GM23338 (cell line): Measurements from ENCODE around the gene FKBP1A. TPM values are rescaled to one million over a fixed set of nuclear protein-coding genes. Genes with fewer than 3 reads are reported as not detected.

ENCODE experiments used
- ATAC-seq: fragments of 200-7000 bp; cut with Tn5 transposase; 3 replicates; pipeline ENCODE4 v1.9.1; 2020
- DNase-seq: peaks from one replicate; pipeline ENCODE4 v3.0.0-alpha.2; 2015; ENCODE audit warnings: low spot score
- H2AFZ ChIP-seq: fragments of 200-600 bp; sonication (generic); 2 replicates; pipeline ENCODE4 v1.8.0; 2016; ENCODE audit warnings: antibody characterized with exemption, mild to moderate bottlenecking, moderate library complexity
- H3F3A ChIP-seq: fragments of 200-600 bp; sonication (generic); replicated peaks from 2 replicates; pipeline ENCODE4 v1.8.0; 2017; ENCODE audit warnings: antibody characterized with exemption, mixed run types, low read depth
- H3K27ac ChIP-seq: fragments of 200-600 bp; sonication (generic); 2 replicates; pipeline ENCODE4 v1.6.1; 2016; ENCODE audit warnings: low read depth
- H3K27me3 ChIP-seq: fragments of 200-600 bp; sonication (generic); 2 replicates; pipeline ENCODE4 v1.8.0; 2016; ENCODE audit warnings: mild to moderate bottlenecking, mixed run types, moderate library complexity; ENCODE audit not compliant: insufficient read depth
- H3K36me3 ChIP-seq: fragments of 200-600 bp; sonication (generic); 2 replicates; pipeline ENCODE4 v1.8.0; 2016; ENCODE audit warnings: mild to moderate bottlenecking; ENCODE audit not compliant: insufficient read depth
- H3K4me1 ChIP-seq: fragments of 200-600 bp; sonication (generic); 2 replicates; pipeline ENCODE4 v1.8.0; 2016; ENCODE audit warnings: mild to moderate bottlenecking, moderate library complexity; ENCODE audit not compliant: insufficient read depth
- H3K4me2 ChIP-seq: fragments of 200-600 bp; sonication (generic); 2 replicates; pipeline ENCODE4 v1.7.1; 2017; ENCODE audit warnings: mixed run types
- H3K4me3 ChIP-seq: fragments of 200-600 bp; sonication (generic); 2 replicates; pipeline ENCODE4 v1.6.1; 2016; ENCODE audit warnings: mixed run types
- H3K79me2 ChIP-seq: fragments of 200-600 bp; sonication (generic); replicated peaks from 2 replicates; pipeline ENCODE4 v1.8.0; 2017; ENCODE audit warnings: mild to moderate bottlenecking; ENCODE audit not compliant: insufficient read depth
- H3K9me2 ChIP-seq: fragments of 200-600 bp; sonication (generic); 2 replicates; pipeline ENCODE4 v1.8.0; 2017; ENCODE audit not compliant: insufficient read depth
- H4K20me1 ChIP-seq: fragments of 200-600 bp; sonication (generic); replicated peaks from 2 replicates; pipeline ENCODE4 v1.8.0; 2017; ENCODE audit warnings: mild to moderate bottlenecking; ENCODE audit not compliant: insufficient read depth
- H3K27ac Mint-ChIP-seq: 2 replicates; pipeline ENCODE4 v1.8.0; 2020; ENCODE audit warnings: inconsistent platforms, mild to moderate bottlenecking, moderate library complexity, mixed read lengths
- H3K27me3 Mint-ChIP-seq: 3 replicates; pipeline ENCODE4 v1.8.0; 2022; ENCODE audit warnings: low read depth, mild to moderate bottlenecking, moderate library complexity, mixed read lengths, inconsistent platforms; ENCODE audit not compliant: insufficient read depth, poor library complexity
- H3K36me3 Mint-ChIP-seq: 3 replicates; pipeline ENCODE4 v1.8.0; 2021; ENCODE audit warnings: low read depth, mild to moderate bottlenecking, inconsistent platforms, moderate library complexity, mixed read lengths
- H3K4me1 Mint-ChIP-seq: 3 replicates; pipeline ENCODE4 v1.8.0; 2020; ENCODE audit warnings: mild to moderate bottlenecking, inconsistent platforms, mixed read lengths
- H3K4me3 Mint-ChIP-seq: 3 replicates; pipeline ENCODE4 v1.8.0; 2021; ENCODE audit warnings: moderate library complexity, mild to moderate bottlenecking, inconsistent platforms, mixed read lengths
- H3K9me3 Mint-ChIP-seq: 3 replicates; pipeline ENCODE4 v1.8.0; 2020; ENCODE audit warnings: moderate library complexity, mild to moderate bottlenecking, inconsistent platforms, mixed read lengths
- CREB1 ChIP-seq: fragments of 250-450 bp; sonication (Bioruptor Pico); IDR thresholded peaks from 2 replicates; pipeline ENCODE4 v1.5.0; 2020; ENCODE audit warnings: low read depth, mild to moderate bottlenecking, moderate library complexity
- CTCF ChIP-seq, 2 experiments: fragments of 200-600 bp in 1 of 2; sonication (generic) in 1 of 2; conservative IDR thresholded peaks; 2 replicates each; pipeline versions ENCODE4 v1.5.1 to v1.6.1; 2016 to 2017; ENCODE audit warnings: antibody characterized with exemption in 2 of 2, low read depth in 2 of 2, mild to moderate bottlenecking in 2 of 2, moderate library complexity in 1 of 2
- ETS1 ChIP-seq: IDR thresholded peaks from 2 replicates; pipeline ENCODE4 v1.6.1; 2016; ENCODE audit warnings: antibody characterized with exemption
- EZH2 ChIP-seq: fragments of 200-600 bp; sonication (generic); IDR thresholded peaks from one replicate; pipeline ENCODE4 v1.8.0; 2017; ENCODE audit warnings: antibody characterized with exemption, mild to moderate bottlenecking, low read depth; ENCODE audit not compliant: unreplicated experiment
- EZH2phosphoT487 ChIP-seq: fragments of 200-600 bp; sonication (generic); IDR thresholded peaks from one replicate; pipeline ENCODE4 v1.8.1; 2018; ENCODE audit warnings: antibody characterized with exemption; ENCODE audit not compliant: unreplicated experiment
- JUNB ChIP-seq: IDR thresholded peaks from one replicate; pipeline ENCODE4 v1.6.1; 2016; ENCODE audit warnings: antibody characterized with exemption; ENCODE audit not compliant: unreplicated experiment
- NANOG ChIP-seq: IDR thresholded peaks from 2 replicates; pipeline ENCODE4 v1.6.1; 2016; ENCODE audit warnings: antibody characterized with exemption, borderline replicate concordance
- POLR2AphosphoS5 ChIP-seq: IDR thresholded peaks from 2 replicates; pipeline ENCODE4 v1.6.1; 2016; ENCODE audit warnings: antibody characterized with exemption, low read depth
- STAT1 ChIP-seq: IDR thresholded peaks from one replicate; pipeline ENCODE4 v1.6.1; 2016; ENCODE audit warnings: antibody characterized with exemption; ENCODE audit not compliant: unreplicated experiment
- ZNF114 ChIP-seq: fragments of 250-450 bp; sonication (Bioruptor Pico); IDR thresholded peaks from 2 replicates; pipeline ENCODE4 v1.5.0; 2020; ENCODE audit warnings: mild to moderate bottlenecking, moderate library complexity
- ZNF331 ChIP-seq: fragments of 250-450 bp; sonication (Bioruptor Pico); IDR thresholded peaks from 2 replicates; pipeline ENCODE4 v1.5.0; 2020; ENCODE audit warnings: low read depth, mild to moderate bottlenecking, moderate library complexity
- ZNF462 ChIP-seq: fragments of 250-450 bp; sonication (Bioruptor Pico); IDR thresholded peaks from 2 replicates; pipeline ENCODE4 v1.5.0; 2020; ENCODE audit warnings: mild to moderate bottlenecking, moderate library complexity
- polyA plus RNA-seq: library from polyadenylated mRNA; unstranded; fragments of >200 nt; fragmentation: Nextera tagmentation; extraction: Ambion mirVana; gene quantifications from 2 replicates; pipeline ENCODE4 v1.2.1, GENCODE V29; 2016
- total RNA-seq: library from RNA; depleted of rRNA; stranded (reverse); fragments of >200 nt; shearing (Covaris generic); gene quantifications from 2 replicates; pipeline ENCODE4 v1.2.3, GENCODE V29; 2014
- TF ChIP-seq, protein P1 (sequence below): IDR thresholded peaks from one replicate; pipeline ENCODE4 v1.6.1; 2018; ENCODE audit warnings: antibody characterized with exemption; ENCODE audit not compliant: unreplicated experiment

The FKBP1A gene
- total and polyA plus RNA-seq, 2 experiments from 2014 or later: 171 to 350 TPM

DNA sequence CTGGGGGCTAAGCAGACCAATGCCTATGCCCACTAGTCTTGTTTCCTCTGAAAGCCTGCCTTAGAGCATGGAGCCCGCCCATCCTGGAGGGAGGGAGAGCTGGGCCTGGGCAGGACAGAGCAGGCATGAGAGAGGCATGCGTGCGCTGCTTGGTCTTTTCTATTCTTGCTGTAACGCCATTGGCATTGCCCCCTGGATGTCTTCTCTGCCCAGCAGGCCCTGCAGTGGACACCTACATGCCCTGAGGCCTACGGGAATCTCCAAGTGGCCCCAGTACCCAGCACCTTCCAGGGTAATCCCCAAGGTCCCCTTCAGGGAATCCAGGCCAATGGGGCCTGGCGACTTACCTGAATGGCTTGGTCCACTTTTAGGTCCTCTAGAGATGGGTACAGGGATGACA is 72.8 kb downstream of the FKBP1A start (continued):
- TF ChIP-seq, protein P1, sequence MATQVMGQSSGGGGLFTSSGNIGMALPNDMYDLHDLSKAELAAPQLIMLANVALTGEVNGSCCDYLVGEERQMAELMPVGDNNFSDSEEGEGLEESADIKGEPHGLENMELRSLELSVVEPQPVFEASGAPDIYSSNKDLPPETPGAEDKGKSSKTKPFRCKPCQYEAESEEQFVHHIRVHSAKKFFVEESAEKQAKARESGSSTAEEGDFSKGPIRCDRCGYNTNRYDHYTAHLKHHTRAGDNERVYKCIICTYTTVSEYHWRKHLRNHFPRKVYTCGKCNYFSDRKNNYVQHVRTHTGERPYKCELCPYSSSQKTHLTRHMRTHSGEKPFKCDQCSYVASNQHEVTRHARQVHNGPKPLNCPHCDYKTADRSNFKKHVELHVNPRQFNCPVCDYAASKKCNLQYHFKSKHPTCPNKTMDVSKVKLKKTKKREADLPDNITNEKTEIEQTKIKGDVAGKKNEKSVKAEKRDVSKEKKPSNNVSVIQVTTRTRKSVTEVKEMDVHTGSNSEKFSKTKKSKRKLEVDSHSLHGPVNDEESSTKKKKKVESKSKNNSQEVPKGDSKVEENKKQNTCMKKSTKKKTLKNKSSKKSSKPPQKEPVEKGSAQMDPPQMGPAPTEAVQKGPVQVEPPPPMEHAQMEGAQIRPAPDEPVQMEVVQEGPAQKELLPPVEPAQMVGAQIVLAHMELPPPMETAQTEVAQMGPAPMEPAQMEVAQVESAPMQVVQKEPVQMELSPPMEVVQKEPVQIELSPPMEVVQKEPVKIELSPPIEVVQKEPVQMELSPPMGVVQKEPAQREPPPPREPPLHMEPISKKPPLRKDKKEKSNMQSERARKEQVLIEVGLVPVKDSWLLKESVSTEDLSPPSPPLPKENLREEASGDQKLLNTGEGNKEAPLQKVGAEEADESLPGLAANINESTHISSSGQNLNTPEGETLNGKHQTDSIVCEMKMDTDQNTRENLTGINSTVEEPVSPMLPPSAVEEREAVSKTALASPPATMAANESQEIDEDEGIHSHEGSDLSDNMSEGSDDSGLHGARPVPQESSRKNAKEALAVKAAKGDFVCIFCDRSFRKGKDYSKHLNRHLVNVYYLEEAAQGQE: no peak

- DNase-seq (no peak), ATAC-seq (no peak)
- Histone ChIP-seq H3K27me3 (no peaks in the 10 kb centered on the region), H3K4me3 (no peak overlapping the region), H3K27ac (no peak overlapping the region), H2AFZ (no peak overlapping the region), H4K20me1 (no peaks in the 10 kb centered on the region), H3F3A (no peaks in the 10 kb centered on the region), H3K9me2 (no peaks in the 10 kb centered on the region), H3K4me2 (no peak overlapping the region), H3K79me2 (no peaks in the 10 kb centered on the region), H3K36me3 (no peaks in the 10 kb centered on the region), H3K4me1 (no peaks in the 10 kb centered on the region)
- H3K27me3 Mint-ChIP-seq: peaks cover 6% of the 10 kb centered on the region
- no peaks in the 10 kb centered on the region for H3K36me3 Mint-ChIP-seq
- no peaks in the 10 kb centered on the region for H3K4me1 Mint-ChIP-seq
- no peaks in the 10 kb centered on the region for H3K9me3 Mint-ChIP-seq
- H3K4me3 Mint-ChIP-seq: no peak overlapping the region
- H3K27ac Mint-ChIP-seq: no peak overlapping the region
- TF ChIP-seq CTCF (conservative IDR thresholded peaks at IDR 0.05; ENCODE audit: low read depth in 2 of 2) (no peak), CREB1 (CRISPR knock-in tag) (no peak), EZH2phosphoT487 (no peak), POLR2AphosphoS5 (no peak), JUNB (no peak), EZH2 (no peak), ZNF331 (CRISPR knock-in tag) (no peak), STAT1 (no peak), ZNF462 (CRISPR knock-in tag) (no peak), ZNF114 (no peak), ETS1 (no peak), NANOG (no peak)
Measured at GRCh38 chr20:1319462-1319861, 73.4 kb downstream of the FKBP1A start.
